Effector memory CD4-positive, alpha-beta T cell (primary cell): ENCODE data around the gene PITPNM1.

Experiments used
- DNase-seq, 3 donors: peaks; one replicate each; pipeline ENCODE4 v3.0.0-alpha.2; 2020
- H3K27ac ChIP-seq: 2 replicates; pipeline ENCODE4 v1.7.0; 2013; ENCODE audit warnings: mild to moderate bottlenecking, low read length, moderate library complexity; ENCODE audit not compliant: insufficient read depth, poor library complexity, severe bottlenecking
- H3K27me3 ChIP-seq: replicated peaks from 2 replicates; pipeline ENCODE4 v1.7.0; 2013; ENCODE audit warnings: mild to moderate bottlenecking, low read length; ENCODE audit not compliant: insufficient read depth, control insufficient read depth, poor library complexity, severe bottlenecking
- H3K36me3 ChIP-seq: 2 replicates; pipeline ENCODE4 v1.7.0; 2013; ENCODE audit warnings: mild to moderate bottlenecking, low read length, moderate library complexity; ENCODE audit not compliant: control insufficient read depth, insufficient read depth
- H3K4me1 ChIP-seq: 2 replicates; pipeline ENCODE4 v1.7.0; 2013; ENCODE audit warnings: low read length, mild to moderate bottlenecking; ENCODE audit not compliant: control insufficient read depth, insufficient read depth, poor library complexity, severe bottlenecking
- H3K4me3 ChIP-seq: 2 replicates; pipeline ENCODE4 v1.7.0; 2013; ENCODE audit warnings: low read length, low read depth, mild to moderate bottlenecking; ENCODE audit not compliant: insufficient read depth, poor library complexity, severe bottlenecking
- H3K9me3 ChIP-seq: 2 replicates; pipeline ENCODE4 v1.7.0; 2013; ENCODE audit warnings: mild to moderate bottlenecking, low read length, moderate library complexity; ENCODE audit not compliant: control insufficient read depth

Gene PITPNM1

DNA sequence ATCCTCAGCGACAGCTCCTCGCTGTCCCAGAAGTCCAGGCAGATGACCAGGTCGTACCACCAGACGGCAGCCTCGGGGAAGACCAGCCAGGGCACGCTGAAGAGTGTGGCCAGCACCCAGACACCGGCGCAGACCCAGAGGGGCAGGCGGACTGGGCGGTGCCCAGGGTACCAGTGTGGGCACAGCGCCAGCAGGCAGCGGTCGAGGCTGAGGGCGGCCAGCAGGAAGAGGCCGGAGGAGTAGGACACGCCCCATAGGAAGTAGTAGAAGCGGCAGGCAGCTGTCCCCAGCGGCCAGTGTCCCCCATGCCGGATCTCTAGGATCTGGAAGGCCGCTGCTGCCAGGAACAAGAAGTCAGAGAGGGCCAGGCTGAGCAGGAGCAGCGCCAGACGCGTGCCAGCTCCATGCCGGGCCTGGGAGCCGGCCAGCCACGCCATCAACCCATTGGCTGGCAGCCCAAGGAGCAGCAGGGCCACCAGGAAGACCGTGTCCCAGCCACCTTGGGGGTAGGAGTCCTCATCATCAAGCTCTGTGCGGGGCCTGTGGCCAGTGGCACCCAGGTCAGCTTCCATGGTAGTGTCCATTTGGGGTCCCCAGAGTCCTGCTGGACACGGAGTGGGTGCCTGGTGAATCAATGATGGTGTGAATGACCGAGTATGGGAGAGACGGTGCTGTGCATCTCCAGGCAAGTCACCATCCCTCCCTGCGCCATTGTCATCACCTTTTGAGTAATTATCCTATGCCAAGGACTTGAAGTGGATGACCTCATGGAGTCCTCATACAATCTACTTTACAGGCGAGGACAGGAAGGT is 52.8 kb downstream of the PITPNM1 start, which contains the start of gene GPR152:
Gene GPR152, minus strand, starts transcription at position 589 of the 812 bp plus-strand sequence. Its CDS starts 5 bp downstream, at position 584.
- H3K4me3 ChIP-seq = no peak within 1 kb of the TSS
- peaks cover 15% of the 10 kb centered on the region for H3K4me1 ChIP-seq

DNA sequence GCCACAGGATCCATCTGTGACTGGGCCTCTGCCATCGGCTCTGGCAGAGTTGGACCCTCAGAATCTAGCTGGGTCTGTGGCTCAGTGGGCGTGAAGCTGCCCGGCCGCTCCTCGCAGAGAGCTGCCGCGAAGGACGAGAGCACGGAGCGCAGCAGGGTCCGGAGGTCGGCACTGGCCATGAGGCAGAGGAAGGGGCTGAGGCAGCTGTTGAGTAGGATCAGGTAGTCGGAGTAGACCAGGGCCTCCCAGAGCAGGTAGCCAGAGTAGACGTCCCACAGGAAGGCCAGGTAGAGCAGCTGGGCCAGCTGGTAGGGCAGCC is 53.5 kb downstream of the PITPNM1 start:
- no peak for DNase-seq
- Histone ChIP-seq H3K4me3 (no peak overlapping the region), H3K9me3 (no peaks in the 10 kb centered on the region), H3K4me1 (peaks cover 22% of the 10 kb centered on the region), H3K36me3 (no peaks in the 10 kb centered on the region), H3K27ac (no peak overlapping the region), H3K27me3 (no peaks in the 10 kb centered on the region)

More for the DNA sequence above, 52.8 kb downstream of the PITPNM1 start, which contains the start of gene GPR152:
- no peaks in the 10 kb centered on the region for H3K9me3 ChIP-seq
- no peaks in the 10 kb centered on the region for H3K27me3 ChIP-seq
- no peak within 1 kb of the TSS for H3K27ac ChIP-seq
- no peaks in the 10 kb centered on the region for H3K36me3 ChIP-seq
- no peak for DNase-seq

DNA sequence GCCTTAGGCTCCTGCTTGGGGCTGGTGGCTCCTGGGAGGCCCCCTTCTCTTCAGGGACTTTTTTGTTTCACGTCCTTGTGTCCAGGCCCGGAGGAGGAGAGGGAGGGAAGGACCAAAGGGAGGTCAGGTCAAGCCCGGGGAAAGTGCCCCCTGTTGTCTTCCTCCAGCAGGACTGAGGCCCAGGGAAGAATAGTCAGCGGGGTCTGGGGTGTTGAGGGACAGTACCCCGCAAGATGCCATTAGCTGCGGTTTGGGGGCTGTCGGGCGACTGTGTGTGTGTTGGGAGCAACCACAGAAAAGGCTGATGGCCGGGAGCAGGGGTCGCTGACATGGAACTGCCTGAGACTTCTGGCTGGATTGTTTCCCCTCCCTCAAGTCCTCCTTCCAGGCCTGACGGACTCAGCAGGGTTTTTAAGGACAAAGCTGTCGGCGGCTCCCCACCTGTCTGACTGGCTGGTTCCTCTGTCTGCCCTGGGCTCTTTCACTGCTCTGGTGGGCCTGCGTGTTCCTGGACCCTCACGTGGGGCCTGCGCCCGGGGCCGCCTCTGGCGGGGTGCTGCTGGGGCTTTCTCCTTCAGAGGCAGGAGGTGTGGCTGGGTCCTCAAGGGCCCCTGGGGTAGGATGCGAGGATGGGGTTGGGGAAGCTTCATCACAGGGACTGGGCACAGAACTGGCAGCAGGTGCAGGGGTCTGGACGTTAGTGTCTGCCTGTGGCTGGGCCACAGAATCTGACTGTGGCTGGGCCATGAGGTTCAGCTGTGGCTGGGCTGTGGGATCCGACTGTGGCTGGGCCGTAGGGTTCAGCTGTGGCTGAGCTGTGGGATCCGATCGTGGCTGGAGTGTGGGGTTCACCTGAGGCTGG is 54.1 kb downstream of the PITPNM1 start:
- H3K36me3 ChIP-seq = no peaks in the 10 kb centered on the region
- no peaks in the 10 kb centered on the region for H3K9me3 ChIP-seq
- no peak for DNase-seq
- peaks cover 26% of the 10 kb centered on the region for H3K4me1 ChIP-seq
- no peak overlapping the region for H3K4me3 ChIP-seq
- H3K27me3 ChIP-seq = no peaks in the 10 kb centered on the region
- H3K27ac ChIP-seq = no peak overlapping the region

DNA sequence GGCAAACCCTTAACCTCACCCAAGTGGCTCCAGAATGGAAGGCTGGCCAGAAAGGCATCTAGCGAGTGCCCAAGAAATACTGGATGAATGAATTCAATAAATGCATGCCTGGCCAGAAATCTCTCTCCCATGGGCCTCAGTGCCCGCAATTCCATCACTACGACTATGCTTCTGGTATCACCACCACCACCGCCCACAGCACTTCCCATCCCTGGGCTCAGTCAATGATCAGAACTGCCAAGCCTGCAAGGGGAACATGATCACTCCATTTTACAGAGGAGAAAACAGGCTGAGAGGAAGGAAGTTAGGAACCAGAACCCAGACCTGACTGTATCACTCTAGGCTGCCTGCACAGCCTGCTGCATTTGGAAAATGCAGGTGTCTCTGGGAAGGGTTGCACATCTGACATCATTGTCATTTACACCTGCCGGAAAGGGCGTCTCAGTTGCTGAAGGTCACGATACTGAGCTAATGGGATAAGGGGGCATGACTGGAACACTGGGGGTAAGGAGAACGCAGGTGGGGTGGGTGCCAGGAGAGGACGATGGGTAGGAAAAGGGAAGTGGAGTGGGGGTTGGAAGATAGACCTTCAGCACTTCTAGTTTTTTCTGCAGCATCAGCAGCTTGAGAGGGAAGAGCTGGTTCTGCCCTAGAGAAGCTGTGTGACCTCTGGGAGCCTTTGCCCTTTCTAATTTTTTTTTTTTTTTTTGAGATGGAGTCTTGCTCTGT is 55.9 kb downstream of the PITPNM1 start:
- Histone ChIP-seq H3K4me3 (no peak overlapping the region), H3K27ac (no peak overlapping the region), H3K9me3 (no peaks in the 10 kb centered on the region), H3K27me3 (no peaks in the 10 kb centered on the region), H3K4me1 (peaks cover 44% of the 10 kb centered on the region), H3K36me3 (no peaks in the 10 kb centered on the region)
- no peak for DNase-seq

DNA sequence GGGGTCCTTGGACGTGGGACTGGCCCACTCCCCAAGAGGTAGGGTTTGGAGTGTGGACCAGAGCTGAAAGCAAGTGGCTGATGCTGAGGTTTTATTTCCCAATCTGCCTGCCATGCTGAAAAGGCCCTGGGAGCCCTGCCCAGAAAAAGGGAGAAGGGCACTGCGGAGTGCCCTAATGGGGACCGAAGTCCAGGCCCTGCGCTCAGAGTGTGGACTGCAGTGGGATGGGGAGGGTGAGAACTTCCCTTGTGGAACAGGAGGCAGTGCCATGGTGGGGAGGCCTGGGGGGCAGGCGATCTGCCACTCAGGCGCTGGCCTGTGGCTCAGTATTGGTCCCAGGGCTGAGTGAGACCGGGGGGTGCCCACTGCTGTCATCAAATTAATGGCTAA is 56.9 kb downstream of the PITPNM1 start:
- no peaks in the 10 kb centered on the region for H3K9me3 ChIP-seq
- peaks cover 44% of the 10 kb centered on the region for H3K4me1 ChIP-seq
- no peaks in the 10 kb centered on the region for H3K27me3 ChIP-seq
- no peak overlapping the region for H3K4me3 ChIP-seq
- H3K36me3 ChIP-seq = no peaks in the 10 kb centered on the region
- DNase-seq = no peak
- H3K27ac ChIP-seq = no peak overlapping the region

DNA sequence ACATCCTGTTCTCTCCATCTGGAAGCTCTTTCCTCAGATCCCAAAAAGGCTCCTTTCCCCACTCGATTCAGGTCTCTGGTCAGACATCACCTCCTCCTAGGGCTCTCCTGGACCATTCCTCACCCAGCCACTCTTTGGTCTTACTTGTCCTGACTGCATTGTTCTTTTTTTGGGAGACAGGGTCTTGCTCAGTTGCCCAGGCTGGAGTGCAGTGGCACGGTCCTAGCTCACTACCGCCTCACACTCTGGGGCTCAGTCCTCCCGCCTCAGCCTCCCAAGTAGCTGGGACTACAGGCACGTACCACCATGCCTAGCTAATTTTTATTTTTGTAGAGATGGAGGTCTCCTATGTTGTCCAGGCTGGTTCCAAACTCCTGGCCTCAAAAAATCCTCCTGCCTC is 59.6 kb downstream of the PITPNM1 start:
- Histone ChIP-seq H3K36me3 (no peaks in the 10 kb centered on the region), H3K4me1 (peaks cover 59% of the 10 kb centered on the region), H3K9me3 (no peaks in the 10 kb centered on the region), H3K27ac (peak overlapping the region; percentile 89), H3K4me3 (no peak overlapping the region), H3K27me3 (no peaks in the 10 kb centered on the region)
- no peak for DNase-seq

DNA sequence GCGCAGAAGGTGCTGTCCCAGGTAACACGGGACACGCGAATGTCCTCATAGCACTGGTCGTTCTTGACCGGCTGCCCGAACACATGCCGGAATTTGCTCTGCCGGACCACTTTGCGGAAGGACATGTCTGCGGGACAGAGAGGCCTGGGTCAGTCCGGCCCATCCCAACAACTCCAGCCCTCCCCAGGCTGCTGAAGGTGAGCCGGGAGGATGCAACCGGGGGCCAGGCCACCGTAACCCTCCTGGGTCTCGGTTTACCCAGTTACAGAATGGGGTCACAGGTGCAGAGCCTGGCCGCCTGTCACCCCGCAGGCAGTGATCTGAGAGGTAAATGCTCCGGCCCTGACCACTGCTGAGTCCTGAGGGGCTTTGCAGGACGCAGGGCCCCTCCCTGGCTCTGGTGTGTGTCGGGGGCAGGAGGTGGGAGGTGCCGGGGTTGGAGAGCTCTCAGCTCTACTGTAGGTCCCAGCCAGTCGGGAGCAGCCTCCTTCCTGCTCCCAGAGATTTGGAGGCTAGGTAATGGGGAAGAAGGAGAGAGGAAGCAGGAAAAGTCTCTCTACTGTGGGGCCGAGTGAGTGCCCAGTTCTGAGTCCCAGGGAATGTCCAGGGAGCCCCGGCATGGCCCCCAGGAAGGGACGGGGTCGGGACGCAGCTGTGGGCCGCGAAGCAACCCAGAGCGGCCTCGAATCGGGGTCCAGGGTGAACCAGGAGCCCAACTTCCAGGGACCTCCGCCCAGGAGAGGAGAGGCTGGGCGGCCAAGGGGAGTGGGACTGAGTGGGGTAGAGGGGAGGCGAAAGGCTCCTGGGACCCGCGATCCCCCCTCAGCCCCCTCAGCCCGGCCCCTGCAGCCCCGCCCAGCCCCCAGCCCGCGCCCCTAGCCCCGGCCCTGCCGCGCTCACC is 62.4 kb downstream of the PITPNM1 start:
- H3K27me3 ChIP-seq = no peaks in the 10 kb centered on the region
- peaks cover 69% of the 10 kb centered on the region for H3K4me1 ChIP-seq
- peak overlapping the region; percentile 89 for H3K27ac ChIP-seq
- DNase-seq = no peak
- H3K4me3 ChIP-seq = no peak overlapping the region
- H3K9me3 ChIP-seq = no peaks in the 10 kb centered on the region
- no peaks in the 10 kb centered on the region for H3K36me3 ChIP-seq
